Fibroblast of skin of left biceps (primary cell): ENCODE data around the gene CDC14A.
A peak's percentile ranks its signal among the peaks of the same experiment; 100 is the strongest.
"Not testable (repeated sequence)": the region's sequence is repeated elsewhere in the genome, so short reads cannot be mapped to it uniquely, and the experiment has no call there.

Source experiments
- DNase-seq, 2 experiments: peaks; one replicate each; pipeline ENCODE4 v3.0.0-alpha.2; 2013; ENCODE audit warnings: low read depth in 2 of 2

Gene CDC14A

GRCh38 chr1:100352267-100353070 lies at the start of gene CDC14A:
TSS of gene CDC14A (plus strand) at chr1:100352506. CDS start at chr1:100352955, 449 bp downstream.
- peak; percentile 78 to 82 for DNase-seq

- DNase-seq: no peak
Measured at GRCh38 chr1:100302739-100303138, 49.6 kb upstream of the CDC14A start.

DNA sequence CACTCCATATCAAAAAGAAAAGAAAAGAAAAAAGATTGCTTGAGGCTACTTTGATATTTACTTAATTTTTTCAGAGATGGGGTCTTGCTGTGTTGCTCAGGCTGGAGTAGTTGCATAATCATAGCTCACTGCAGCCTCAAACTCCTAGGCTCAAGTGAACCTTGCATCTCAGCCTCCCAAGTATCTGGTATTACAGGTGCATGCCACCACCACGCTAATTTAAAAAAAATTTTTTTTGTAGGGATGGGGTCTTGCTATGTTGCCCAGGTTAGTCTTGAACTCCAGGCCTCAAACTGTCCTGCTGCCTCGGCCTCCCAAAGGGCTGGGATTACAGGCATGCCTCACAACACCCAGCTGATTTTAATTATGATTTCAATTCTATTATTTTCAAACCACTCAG lies 48.1 kb upstream of the CDC14A start:
- no peak for DNase-seq

- no peak for DNase-seq
Measured at GRCh38 chr1:100304921-100305320, 47.4 kb upstream of the CDC14A start.

GRCh38 chr1:100305954-100306353 lies 46.4 kb upstream of the CDC14A start:
- no peak for DNase-seq

DNA sequence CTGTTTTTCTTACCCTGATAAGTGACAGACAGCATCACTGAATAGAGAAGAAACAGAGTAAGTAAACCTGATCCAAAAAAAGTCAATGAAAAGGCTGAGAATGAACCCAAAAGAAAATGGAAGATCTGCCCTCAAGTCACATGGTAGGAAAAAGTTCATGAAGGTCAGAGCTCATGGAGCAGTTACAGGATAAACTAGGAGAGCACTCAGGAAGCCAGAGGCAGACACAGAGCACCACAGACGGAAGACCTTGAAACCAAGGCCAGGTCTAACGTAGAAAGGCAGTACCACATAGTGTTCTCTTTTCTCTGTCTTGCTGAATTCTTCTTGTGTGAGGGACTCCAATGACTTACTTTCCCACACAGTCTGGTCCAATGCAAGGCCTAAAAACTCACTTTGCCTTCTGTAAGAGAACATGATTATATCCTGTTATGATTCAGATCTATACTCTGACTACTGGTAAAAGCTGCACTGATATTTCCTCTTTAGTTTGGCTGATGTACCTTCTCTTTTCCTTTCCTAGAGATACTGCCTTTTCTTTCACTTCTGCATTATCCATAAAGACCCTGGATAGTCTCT lies 45.5 kb upstream of the CDC14A start:
- DNase-seq: no peak

DNA sequence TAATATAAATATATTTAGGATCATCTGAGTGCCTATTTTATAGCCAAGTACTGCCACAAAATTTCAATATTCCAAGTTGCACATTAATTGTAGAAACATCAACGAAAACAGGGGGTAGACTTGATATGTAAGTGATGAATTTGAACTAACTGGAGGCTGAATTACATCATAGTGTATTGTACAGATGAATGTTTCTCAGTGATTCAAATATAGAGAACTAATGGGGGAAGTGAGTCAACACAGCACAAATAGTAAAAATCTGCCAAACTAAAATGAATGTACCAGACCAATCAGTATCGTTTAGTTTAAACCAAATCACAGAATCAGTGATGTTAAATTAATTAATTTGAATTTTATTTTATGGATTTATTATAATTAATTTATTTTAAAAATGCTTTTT lies 43.5 kb upstream of the CDC14A start:
- peak in 1 of 2 experiments; percentile 9 for DNase-seq

GRCh38 chr1:100309863-100310262 lies 42.4 kb upstream of the CDC14A start:
- no peak for DNase-seq

DNA sequence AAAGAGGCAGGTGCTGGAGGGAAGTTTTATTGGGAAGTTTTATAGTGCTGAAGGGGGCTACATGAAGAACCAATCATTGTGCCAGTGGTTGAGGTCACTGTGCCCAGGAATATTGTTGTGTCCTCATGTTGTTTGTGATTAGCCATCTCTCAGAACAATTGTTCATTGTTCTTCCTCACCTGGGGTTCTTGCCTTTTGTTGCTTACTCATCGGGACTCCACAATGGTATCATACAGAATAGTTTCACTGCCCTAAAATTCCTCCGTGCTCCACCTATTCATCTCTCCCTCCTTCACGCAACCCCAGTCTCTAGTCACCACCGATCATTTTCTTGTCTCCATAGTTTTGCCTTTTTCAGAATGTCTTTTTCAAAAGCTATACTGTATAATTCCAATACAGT lies 38.9 kb upstream of the CDC14A start:
- DNase-seq: no peak

- DNase-seq: no peak
Measured at GRCh38 chr1:100316622-100317021, 35.7 kb upstream of the CDC14A start.

GRCh38 chr1:100320311-100321099 lies 31.8 kb upstream of the CDC14A start:
- DNase-seq: no peak

- no peak for DNase-seq
Measured at GRCh38 chr1:100321100-100321493, 31.2 kb upstream of the CDC14A start.

GRCh38 chr1:100321506-100321905 lies 30.8 kb upstream of the CDC14A start:
- DNase-seq: no peak

GRCh38 chr1:100322436-100323211 lies 29.7 kb upstream of the CDC14A start:
- peak; percentile 36 to 53 for DNase-seq

DNA sequence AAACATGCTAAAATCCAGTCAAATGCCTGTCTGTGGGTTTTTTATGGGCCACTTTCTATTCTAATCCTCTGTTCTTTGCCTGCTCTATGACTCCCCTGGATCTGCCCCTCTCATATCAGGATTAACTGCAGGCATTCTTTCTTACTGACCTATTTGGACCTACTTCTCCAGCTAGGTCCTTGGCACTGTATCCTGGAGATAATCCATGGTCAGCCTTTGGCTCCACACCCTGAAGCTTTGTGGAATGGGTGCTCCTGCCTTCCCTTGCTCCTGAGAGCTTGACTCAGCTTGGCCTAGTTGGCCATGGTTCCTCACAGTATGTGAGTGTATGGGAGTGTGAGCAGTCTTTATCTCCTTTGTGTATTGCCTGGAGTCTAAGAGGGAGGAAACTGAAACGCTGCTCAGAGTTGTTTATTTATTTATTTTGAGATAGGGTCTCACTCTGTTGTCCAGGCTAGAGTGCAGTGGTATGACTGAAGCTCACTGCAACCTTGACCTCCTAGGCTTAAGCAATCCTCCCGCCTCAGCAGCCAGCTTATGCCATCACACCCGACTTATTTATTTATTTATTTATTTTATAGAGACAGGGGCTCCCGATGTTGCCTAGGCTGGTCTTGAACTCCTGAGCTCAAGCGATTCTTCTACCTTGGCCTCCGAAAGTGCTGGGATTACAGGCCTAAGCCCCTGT lies 28.7 kb upstream of the CDC14A start:
- no peak for DNase-seq

- DNase-seq: no peak
Measured at GRCh38 chr1:100325415-100326324, 26.6 kb upstream of the CDC14A start.

- DNase-seq: not testable (repeated sequence)
Measured at GRCh38 chr1:100326325-100326670, 26.0 kb upstream of the CDC14A start.

- no peak for DNase-seq
Measured at GRCh38 chr1:100328133-100328532, 24.2 kb upstream of the CDC14A start.

GRCh38 chr1:100331146-100331545 lies 21.2 kb upstream of the CDC14A start:
- peak in 1 of 2 experiments; percentile 51 for DNase-seq

GRCh38 chr1:100332331-100332730 lies 20.0 kb upstream of the CDC14A start:
- DNase-seq: no peak
